Lower leg skin (tissue), 4 donors: ENCODE measurements around the gene PDXDC1. TPM values are rescaled to one million over a fixed set of nuclear protein-coding genes. Genes with fewer than 3 reads are reported as not detected.
"Not testable (repeated sequence)": the region's sequence is repeated elsewhere in the genome, so short reads cannot be mapped to it uniquely, and the experiment has no call there.

Experiments used
- DNase-seq, 2 donors: peaks; one replicate each; pipeline ENCODE4 v3.0.0-alpha.2; 2019; ENCODE audit warnings: low spot score in 2 of 2
- H3K4me3 ChIP-seq: fragments of 200-600 bp; sonication (generic); 2 replicates; pipeline ENCODE4 v1.5.1; 2017; ENCODE audit warnings: mild to moderate bottlenecking, low read depth; ENCODE audit not compliant: poor library complexity, severe bottlenecking
- CTCF ChIP-seq, 3 donors: fragments of 450-650 bp; IDR thresholded peaks; one replicate each; pipeline ENCODE4 v1.5.1; 2016; ENCODE audit warnings: antibody characterized with exemption in 3 of 3, mild to moderate bottlenecking in 3 of 3, moderate library complexity in 2 of 3
- POLR2A ChIP-seq, 2 donors: fragments of 450-650 bp; IDR thresholded peaks; one replicate each; pipeline ENCODE4 v1.6.1; 2016 to 2017; ENCODE audit warnings: antibody characterized with exemption in 2 of 2, mild to moderate bottlenecking in 1 of 2, moderate library complexity in 1 of 2
- WGBS, 2 donors: methylation state at CpG; one replicate each; pipeline ENCODE4 v1.1.5; 2018; 5-methylcytosine and 5-hydroxymethylcytosine counted together
- intact Hi-C: fragments of 100-400 bp; cut with DNase I; formaldehyde crosslinking; loops from one replicate; pipeline ENCODE4 v1.15.0; 2023; ENCODE audit warnings: low total_unique reads
- total RNA-seq, 4 donors: library from RNA; depleted of rRNA; stranded (reverse); fragments of >200 nt; gene quantifications; one replicate each; pipeline ENCODE4 v1.1.0, GENCODE V29; 2016

PDXDC1 gene
- total RNA-seq, 4 donors from 2014 or later = 38.2 to 63.0 (median 50.1) TPM

- TF ChIP-seq CTCF (IDR thresholded peaks at IDR 0.05) = no peak
- TF ChIP-seq POLR2A (IDR thresholded peaks at IDR 0.05) = no peak
- no peak for DNase-seq
- 75 to 76% methylated on average over 8 of the region's 8 CpGs for WGBS, 2 donors
- no peak overlapping the region for H3K4me3 ChIP-seq
- intact Hi-C loops = no loop called here
Measured at GRCh38 chr16:14963281-14964173, 11.3 kb upstream of the PDXDC1 start.

- no peak for TF ChIP-seq POLR2A (IDR thresholded peaks at IDR 0.05)
- TF ChIP-seq CTCF (IDR thresholded peaks at IDR 0.05) = no peak
- 88 to 94% methylated on average over 17 of the region's 17 CpGs for WGBS, 2 donors
- intact Hi-C loops = no loop called here
- DNase-seq = no peak
- no peak overlapping the region for H3K4me3 ChIP-seq
Measured at GRCh38 chr16:14965328-14965727, 9.5 kb upstream of the PDXDC1 start.

- DNase-seq, H3K4me3 ChIP-seq, intact Hi-C loops: not testable (repeated sequence)
- 93% methylated on average over 3 of the region's 3 CpGs for WGBS, 2 donors
Measured at GRCh38 chr16:14969795-14970194, 5.0 kb upstream of the PDXDC1 start.

- intact Hi-C loops, H3K4me3 ChIP-seq, DNase-seq: not testable (repeated sequence)
- 94 to 96% methylated on average over 12 of the region's 12 CpGs for WGBS, 2 donors
Measured at GRCh38 chr16:14971621-14972228, 3.1 kb upstream of the PDXDC1 start.

- 40 to 48% methylated on average over 14 of the region's 14 CpGs for WGBS, 2 donors
- H3K4me3 ChIP-seq, intact Hi-C loops, DNase-seq: not testable (repeated sequence)
Measured at GRCh38 chr16:14973785-14974322, 972 bp upstream of the PDXDC1 start.

- intact Hi-C loops, DNase-seq: not testable (repeated sequence)
- 2 to 3% methylated on average over 7 of the region's 7 CpGs for WGBS, 2 donors
- H3K4me3 ChIP-seq = peak overlapping the region; percentile 99
Measured at GRCh38 chr16:14974331-14974655, 533 bp upstream of the PDXDC1 start.

- 2 to 4% methylated on average over 24 to 47 of the region's 47 CpGs for WGBS, 2 donors
- peak in 1 of 2 donors; percentile 70 for DNase-seq
- peak overlapping the region; percentile 99 for H3K4me3 ChIP-seq
- intact Hi-C loops = not testable (repeated sequence)
Measured at GRCh38 chr16:14975418-14976194, 780 bp downstream of the PDXDC1 start.

GRCh38 chr16:14976971-14977736 is 2.3 kb downstream of the PDXDC1 start:
- DNase-seq, H3K4me3 ChIP-seq, intact Hi-C loops: not testable (repeated sequence)
- WGBS, 2 donors = 68 to 72% methylated on average over 14 of the region's 16 CpGs

GRCh38 chr16:14978281-14978680 is 3.5 kb downstream of the PDXDC1 start:
- intact Hi-C loops = not testable (repeated sequence)
- WGBS, 2 donors = 92 to 95% methylated on average over 8 of the region's 8 CpGs

GRCh38 chr16:14978908-14979307 is 4.1 kb downstream of the PDXDC1 start:
- intact Hi-C loops, DNase-seq, H3K4me3 ChIP-seq: not testable (repeated sequence)
- 71 to 72% methylated on average over 4 of the region's 4 CpGs for WGBS, 2 donors

More at GRCh38 chr16:14978281-14978680, 3.5 kb downstream of the PDXDC1 start:
- DNase-seq, H3K4me3 ChIP-seq: not testable (repeated sequence)

- DNase-seq, H3K4me3 ChIP-seq: not testable (repeated sequence)
- 65 to 81% methylated on average over 3 of the region's 3 CpGs for WGBS, 2 donors
- intact Hi-C loops = loop anchor here (2.0 kb wide), 1 partner anchor 74 kb away; no protein-coding TSS in a partner anchor
Measured at GRCh38 chr16:14981234-14981633, 6.4 kb downstream of the PDXDC1 start.
